ENCODE measurements around the gene KRT72. TPM values are rescaled to one million over a fixed set of nuclear protein-coding genes. Genes with fewer than 3 reads are reported as not detected.

The KRT72 gene
- total RNA-seq, 1 donor from 2014 or later = not detected

- TF ChIP-seq, protein P1, sequence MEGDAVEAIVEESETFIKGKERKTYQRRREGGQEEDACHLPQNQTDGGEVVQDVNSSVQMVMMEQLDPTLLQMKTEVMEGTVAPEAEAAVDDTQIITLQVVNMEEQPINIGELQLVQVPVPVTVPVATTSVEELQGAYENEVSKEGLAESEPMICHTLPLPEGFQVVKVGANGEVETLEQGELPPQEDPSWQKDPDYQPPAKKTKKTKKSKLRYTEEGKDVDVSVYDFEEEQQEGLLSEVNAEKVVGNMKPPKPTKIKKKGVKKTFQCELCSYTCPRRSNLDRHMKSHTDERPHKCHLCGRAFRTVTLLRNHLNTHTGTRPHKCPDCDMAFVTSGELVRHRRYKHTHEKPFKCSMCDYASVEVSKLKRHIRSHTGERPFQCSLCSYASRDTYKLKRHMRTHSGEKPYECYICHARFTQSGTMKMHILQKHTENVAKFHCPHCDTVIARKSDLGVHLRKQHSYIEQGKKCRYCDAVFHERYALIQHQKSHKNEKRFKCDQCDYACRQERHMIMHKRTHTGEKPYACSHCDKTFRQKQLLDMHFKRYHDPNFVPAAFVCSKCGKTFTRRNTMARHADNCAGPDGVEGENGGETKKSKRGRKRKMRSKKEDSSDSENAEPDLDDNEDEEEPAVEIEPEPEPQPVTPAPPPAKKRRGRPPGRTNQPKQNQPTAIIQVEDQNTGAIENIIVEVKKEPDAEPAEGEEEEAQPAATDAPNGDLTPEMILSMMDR (IDR thresholded peaks at IDR 0.05) = no peak
- H3K4me3 Mint-ChIP-seq (ENCODE audit: unreplicated experiment) = no peak overlapping the region
- H3K4me1 Mint-ChIP-seq (ENCODE audit: unreplicated experiment) = no peaks in the 10 kb centered on the region
- H3K36me3 Mint-ChIP-seq (ENCODE audit: unreplicated experiment) = no peaks in the 10 kb centered on the region
- H3K9me3 Mint-ChIP-seq (ENCODE audit: unreplicated experiment) = no peaks in the 10 kb centered on the region
- peaks cover 69% of the 10 kb centered on the region for H3K27me3 Mint-ChIP-seq (ENCODE audit: unreplicated experiment)
- DNase-seq (ENCODE audit: extremely low spot score, unreplicated experiment) = peak; percentile 34
- no peak overlapping the region for H3K27ac Mint-ChIP-seq (ENCODE audit: unreplicated experiment)
Measured at GRCh38 chr12:52641468-52641867, 40.2 kb upstream of the KRT72 start.

- DNase-seq (ENCODE audit: extremely low spot score, unreplicated experiment) = peak; percentile 51
- TF ChIP-seq, protein P1 (IDR thresholded peaks at IDR 0.05) = no peak
- Mint-ChIP-seq H3K9me3 (ENCODE audit: unreplicated experiment) (no peaks in the 10 kb centered on the region), H3K4me1 (ENCODE audit: unreplicated experiment) (no peaks in the 10 kb centered on the region), H3K4me3 (ENCODE audit: unreplicated experiment) (no peak overlapping the region), H3K27ac (ENCODE audit: unreplicated experiment) (no peak overlapping the region), H3K36me3 (ENCODE audit: unreplicated experiment) (no peaks in the 10 kb centered on the region), H3K27me3 (ENCODE audit: unreplicated experiment) (peaks cover 59% of the 10 kb centered on the region)
Measured at GRCh38 chr12:52637299-52637698, 36.0 kb upstream of the KRT72 start.

DNA sequence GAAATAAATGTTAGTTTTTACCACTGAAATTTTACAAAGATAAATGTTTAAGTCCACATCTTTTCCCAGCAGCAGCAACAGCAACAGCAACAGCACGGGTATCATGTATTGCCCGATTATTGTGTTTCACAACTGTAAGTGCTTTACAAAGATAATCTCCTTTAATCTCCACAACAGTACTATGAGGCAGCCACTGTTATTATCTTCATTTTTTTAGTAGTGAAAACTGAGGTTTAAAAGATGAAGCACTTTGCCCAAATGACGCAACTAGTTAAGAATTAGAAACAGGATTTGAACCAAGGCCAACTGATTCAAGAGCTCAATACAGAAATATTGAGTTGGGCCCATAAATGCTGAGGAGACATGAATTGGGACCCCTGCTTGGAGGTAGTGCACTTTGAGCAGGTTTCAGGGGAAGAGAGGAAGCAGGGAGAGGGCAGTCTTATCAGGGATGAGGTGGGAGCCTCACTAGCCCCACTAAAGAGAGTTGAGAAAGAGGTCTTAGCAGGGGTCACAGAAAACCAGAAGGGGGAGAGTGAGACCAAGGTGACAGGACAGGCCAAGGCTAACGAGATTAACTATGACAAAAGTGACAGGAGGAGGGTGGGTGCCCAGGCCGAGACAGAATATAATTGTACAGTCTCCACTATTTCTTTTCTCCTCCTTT lies 35.5 kb upstream of the KRT72 start:
- DNase-seq (ENCODE audit: extremely low spot score, unreplicated experiment) = peak; percentile 49
- H3K9me3 Mint-ChIP-seq (ENCODE audit: unreplicated experiment) = no peaks in the 10 kb centered on the region
- no peaks in the 10 kb centered on the region for H3K36me3 Mint-ChIP-seq (ENCODE audit: unreplicated experiment)
- H3K4me3 Mint-ChIP-seq (ENCODE audit: unreplicated experiment) = no peak overlapping the region
- no peaks in the 10 kb centered on the region for H3K4me1 Mint-ChIP-seq (ENCODE audit: unreplicated experiment)
- H3K27ac Mint-ChIP-seq (ENCODE audit: unreplicated experiment) = no peak overlapping the region
- TF ChIP-seq, protein P1 (IDR thresholded peaks at IDR 0.05) = no peak
- peaks cover 61% of the 10 kb centered on the region for H3K27me3 Mint-ChIP-seq (ENCODE audit: unreplicated experiment)

DNA sequence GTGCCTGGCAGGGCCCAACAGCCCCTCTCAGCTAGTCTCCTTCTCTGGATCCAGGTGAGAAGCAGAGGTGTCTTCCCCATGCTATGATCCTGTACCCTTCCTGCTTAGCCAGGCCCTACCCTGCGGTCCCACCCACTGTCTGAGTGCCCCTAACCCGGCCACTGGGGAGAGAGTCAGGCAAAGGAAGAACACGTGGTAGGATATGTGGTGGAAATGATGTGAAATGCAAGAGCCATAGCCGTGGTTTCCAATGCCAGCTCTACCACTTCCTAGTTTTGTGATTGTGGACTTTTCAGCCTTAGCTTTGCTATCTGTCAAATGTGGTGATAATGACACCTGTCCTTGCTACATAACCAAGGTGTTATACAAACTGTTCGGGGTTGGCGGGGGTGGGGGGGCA lies 34.9 kb upstream of the KRT72 start:
- Mint-ChIP-seq H3K4me3 (ENCODE audit: unreplicated experiment) (no peak overlapping the region), H3K27me3 (ENCODE audit: unreplicated experiment) (peaks cover 59% of the 10 kb centered on the region)

More for the DNA sequence above, 34.9 kb upstream of the KRT72 start:
- TF ChIP-seq, protein P1 (IDR thresholded peaks at IDR 0.05) = no peak
- Mint-ChIP-seq H3K9me3 (ENCODE audit: unreplicated experiment) (no peaks in the 10 kb centered on the region), H3K36me3 (ENCODE audit: unreplicated experiment) (no peaks in the 10 kb centered on the region), H3K4me1 (ENCODE audit: unreplicated experiment) (no peaks in the 10 kb centered on the region), H3K27ac (ENCODE audit: unreplicated experiment) (no peak overlapping the region)
- peak; percentile 48 for DNase-seq (ENCODE audit: extremely low spot score, unreplicated experiment)

Measured in osteocyte (in vitro differentiated cells).